NT2/D1 (cell line): Measurements from ENCODE around the gene HNRNPA2B1.
"Not testable (repeated sequence)": the region's sequence is repeated elsewhere in the genome, so short reads cannot be mapped to it uniquely, and the experiment has no call there.

Experiments
- DNase-seq: peaks from one replicate; pipeline ENCODE4 v3.0.0-alpha.2; 2011; ENCODE audit warnings: low read depth, low spot score
- H3K27me3 ChIP-seq: 2 replicates; pipeline ENCODE4 v1.6.0; 2011; ENCODE audit warnings: mild to moderate bottlenecking; ENCODE audit not compliant: insufficient read length, insufficient read depth
- H3K36me3 ChIP-seq: 2 replicates; pipeline ENCODE4 v1.6.1; 2011; ENCODE audit warnings: mild to moderate bottlenecking, low read length, mixed read lengths; ENCODE audit not compliant: insufficient read depth, insufficient read length
- H3K4me1 ChIP-seq: 2 replicates; pipeline ENCODE4 v1.5.1; 2011; ENCODE audit not compliant: insufficient read depth, insufficient read length
- H3K4me3 ChIP-seq: 2 replicates; pipeline ENCODE4 v1.5.1; 2011; ENCODE audit warnings: low read depth; ENCODE audit not compliant: insufficient read length
- H3K9ac ChIP-seq: 2 replicates; pipeline ENCODE4 v1.6.0; 2011; ENCODE audit warnings: low read depth; ENCODE audit not compliant: insufficient read length
- H3K9me3 ChIP-seq: 2 replicates; pipeline ENCODE4 v1.5.1; 2011; ENCODE audit warnings: mild to moderate bottlenecking, low read length; ENCODE audit not compliant: insufficient read depth
- SUZ12 ChIP-seq: IDR thresholded peaks from 2 replicates; pipeline ENCODE4 v1.6.1; 2011; ENCODE audit not compliant: insufficient read length, insufficient read depth; ENCODE audit errors: extremely low read depth
- YY1 ChIP-seq: IDR thresholded peaks from 2 replicates; pipeline ENCODE4 v1.6.1; 2011; ENCODE audit not compliant: insufficient read length, insufficient read depth
- ZNF274 ChIP-seq: IDR thresholded peaks from 2 replicates; pipeline ENCODE4 v1.6.1; 2011; ENCODE audit warnings: mild to moderate bottlenecking, low read depth, low read length

The HNRNPA2B1 gene

GRCh38 chr7:26187380-26188205 lies 13.0 kb downstream of the HNRNPA2B1 start:
- no peak overlapping the region for H3K9ac ChIP-seq
- H3K9me3 ChIP-seq, result no peaks in the 10 kb centered on the region
- peaks cover 70% of the 10 kb centered on the region for H3K36me3 ChIP-seq
- no peak overlapping the region for H3K4me3 ChIP-seq
- H3K4me1 ChIP-seq, result no peaks in the 10 kb centered on the region
- TF ChIP-seq ZNF274 (no peak), SUZ12 (no peak), YY1 (no peak)
- DNase-seq, result no peak
- no peaks in the 10 kb centered on the region for H3K27me3 ChIP-seq

- no peak overlapping the region for H3K9ac ChIP-seq
- peaks cover 60% of the 10 kb centered on the region for H3K36me3 ChIP-seq
- H3K9me3 ChIP-seq, result no peaks in the 10 kb centered on the region
- no peaks in the 10 kb centered on the region for H3K4me1 ChIP-seq
- H3K4me3 ChIP-seq, result no peak overlapping the region
- no peaks in the 10 kb centered on the region for H3K27me3 ChIP-seq
- DNase-seq, result no peak
- TF ChIP-seq SUZ12, result no peak
Measured at GRCh38 chr7:26186364-26187311, 13.9 kb downstream of the HNRNPA2B1 start.

DNA sequence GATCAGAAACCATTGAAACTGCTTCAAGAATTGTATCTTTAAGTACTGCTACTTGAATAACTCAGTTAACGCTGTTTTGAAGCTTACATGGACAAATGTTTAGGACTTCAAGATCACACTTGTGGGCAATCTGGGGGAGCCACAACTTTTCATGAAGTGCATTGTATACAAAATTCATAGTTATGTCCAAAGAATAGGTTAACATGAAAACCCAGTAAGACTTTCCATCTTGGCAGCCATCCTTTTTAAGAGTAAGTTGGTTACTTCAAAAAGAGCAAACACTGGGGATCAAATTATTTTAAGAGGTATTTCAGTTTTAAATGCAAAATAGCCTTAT lies 14.7 kb downstream of the HNRNPA2B1 start:
- Histone ChIP-seq H3K9me3 (no peaks in the 10 kb centered on the region), H3K27me3 (no peaks in the 10 kb centered on the region), H3K4me1 (no peaks in the 10 kb centered on the region), H3K9ac (no peak overlapping the region), H3K4me3 (no peak overlapping the region), H3K36me3 (peaks cover 52% of the 10 kb centered on the region)
- TF ChIP-seq YY1 (no peak), SUZ12 (no peak), ZNF274 (no peak)
- no peak for DNase-seq

- H3K27me3 ChIP-seq, result no peaks in the 10 kb centered on the region
- no peaks in the 10 kb centered on the region for H3K4me1 ChIP-seq
- H3K9ac ChIP-seq, result no peak overlapping the region
- H3K4me3 ChIP-seq, result no peak overlapping the region
- no peak for DNase-seq
- no peaks in the 10 kb centered on the region for H3K9me3 ChIP-seq
- no peak for TF ChIP-seq ZNF274
- no peak for TF ChIP-seq YY1
- TF ChIP-seq SUZ12, result no peak
- H3K36me3 ChIP-seq, result peaks cover 47% of the 10 kb centered on the region
Measured at GRCh38 chr7:26185131-26185843, 15.3 kb downstream of the HNRNPA2B1 start.

DNA sequence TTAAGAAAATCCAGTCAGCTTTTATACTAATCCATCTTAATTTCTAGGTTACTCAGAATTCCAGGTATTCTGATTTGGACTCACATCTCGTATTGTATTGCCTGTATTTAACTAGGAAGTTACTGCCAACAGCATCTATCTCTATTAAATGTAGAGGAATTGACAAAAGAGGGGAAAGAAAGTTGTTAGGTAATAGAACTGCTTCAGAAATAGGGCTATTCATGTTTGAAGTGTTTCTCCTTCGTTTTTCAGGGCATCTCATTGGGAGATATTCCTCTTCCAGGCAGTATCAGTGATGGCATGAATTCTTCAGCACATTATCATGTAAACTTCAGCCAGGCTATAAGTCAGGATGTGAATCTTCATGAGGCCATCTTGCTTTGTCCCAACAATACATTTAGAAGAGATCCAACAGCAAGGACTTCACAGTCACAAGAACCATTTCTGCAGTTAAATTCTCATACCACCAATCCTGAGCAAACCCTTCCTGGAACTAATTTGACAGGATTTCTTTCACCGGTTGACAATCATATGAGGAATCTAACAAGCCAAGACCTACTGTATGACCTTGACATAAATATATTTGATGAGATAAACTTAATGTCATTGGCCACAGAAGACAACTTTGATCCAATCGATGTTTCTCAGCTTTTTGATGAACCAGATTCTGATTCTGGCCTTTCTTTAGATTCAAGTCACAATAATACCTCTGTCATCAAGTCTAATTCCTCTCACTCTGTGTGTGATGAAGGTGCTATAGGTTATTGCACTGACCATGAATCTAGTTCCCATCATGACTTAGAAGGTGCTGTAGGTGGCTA lies 16.1 kb downstream of the HNRNPA2B1 start:
- H3K9me3 ChIP-seq, H3K4me1 ChIP-seq, H3K27me3 ChIP-seq, H3K4me3 ChIP-seq, H3K9ac ChIP-seq, DNase-seq: not testable (repeated sequence)
- H3K36me3 ChIP-seq, result peaks cover 43% of the 10 kb centered on the region

DNA sequence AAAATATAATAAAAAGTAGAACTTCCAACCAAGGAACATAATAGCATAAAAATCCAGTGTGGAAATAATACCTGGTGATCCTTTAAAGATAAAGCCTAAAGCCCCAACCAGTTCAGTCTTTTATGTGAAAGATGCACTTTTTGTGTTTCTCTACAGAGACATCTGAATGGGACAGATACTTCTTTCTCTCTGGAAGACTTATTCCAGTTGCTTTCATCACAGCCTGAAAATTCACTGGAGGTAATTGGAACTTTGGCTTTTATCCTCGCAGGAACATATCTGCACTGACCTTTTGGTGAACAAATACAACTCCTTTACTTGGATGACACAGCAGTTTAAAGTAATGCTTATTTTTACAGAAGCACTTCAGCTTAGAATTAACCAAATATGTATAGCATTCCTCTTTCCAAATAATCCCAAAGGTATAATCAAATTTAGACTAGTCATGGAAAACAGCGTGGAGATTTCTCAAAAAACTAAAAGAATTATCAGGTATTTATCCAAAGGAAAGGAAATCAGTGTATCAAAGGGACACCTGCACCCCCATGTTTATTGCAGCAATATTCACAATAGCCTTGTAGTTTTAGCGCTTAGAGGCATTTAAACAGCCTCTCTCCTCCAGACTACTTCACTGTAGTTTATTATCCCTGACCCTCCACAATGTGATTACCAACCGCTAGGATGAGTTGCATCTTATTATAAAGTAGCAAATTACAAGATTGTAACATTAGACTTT lies 16.8 kb downstream of the HNRNPA2B1 start:
- no peaks in the 10 kb centered on the region for H3K4me1 ChIP-seq
- no peak for DNase-seq

More for the DNA sequence above, 16.8 kb downstream of the HNRNPA2B1 start:
- peaks cover 41% of the 10 kb centered on the region for H3K36me3 ChIP-seq
- H3K9ac ChIP-seq, result no peak overlapping the region
- no peak overlapping the region for H3K4me3 ChIP-seq
- no peaks in the 10 kb centered on the region for H3K9me3 ChIP-seq
- TF ChIP-seq ZNF274, result no peak
- H3K27me3 ChIP-seq, result no peaks in the 10 kb centered on the region
